IPS-18c (cell line): ENCODE data around the gene ESF1.

Experiments used
- H3K4me3 ChIP-seq: 2 replicates; pipeline ENCODE4 v1.7.0; 2013; ENCODE audit warnings: low read depth, mild to moderate bottlenecking, low read length, moderate library complexity; ENCODE audit not compliant: insufficient read depth
- H3K9me3 ChIP-seq: one replicate; pipeline ENCODE4 v1.6.1; 2013; ENCODE audit warnings: mild to moderate bottlenecking, low read length, moderate library complexity; ENCODE audit not compliant: control insufficient read depth, insufficient read depth

The ESF1 gene

GRCh38 chr20:13665709-13666395 is 118.9 kb downstream of the ESF1 start:
- no peak overlapping the region for H3K4me3 ChIP-seq
- no peaks in the 10 kb centered on the region for H3K9me3 ChIP-seq
